Thyroid gland (tissue), 4 donors: ENCODE results near the gene ARHGAP15. TPM values are rescaled to one million over a fixed set of nuclear protein-coding genes. Genes with fewer than 3 reads are reported as not detected.
"Not testable (repeated sequence)": the region's sequence is repeated elsewhere in the genome, so short reads cannot be mapped to it uniquely, and the experiment has no call there.

Source experiments
- DNase-seq, 2 donors: peaks; one replicate each; pipeline ENCODE4 v3.0.0-alpha.2; 2019
- H3K27ac ChIP-seq, 3 donors: fragments of 200-600 bp; sonication (generic); 1 replicate in 2 of 3; 2 replicates in 1 of 3; pipeline ENCODE4 v1.5.1; 2016 to 2019; ENCODE audit warnings: mild to moderate bottlenecking in 1 of 3, moderate library complexity in 1 of 3
- H3K27me3 ChIP-seq: fragments of 200-600 bp; sonication (generic); one replicate; pipeline ENCODE4 v1.5.1; 2019
- H3K36me3 ChIP-seq, 2 donors: fragments of 200-600 bp; sonication (generic); one replicate each; pipeline ENCODE4 v1.5.1; 2016 to 2019
- H3K4me1 ChIP-seq, 2 donors: fragments of 200-600 bp; sonication (generic); one replicate each; pipeline ENCODE4 v1.5.1; 2017 to 2019
- H3K4me3 ChIP-seq, 3 donors: fragments of 200-600 bp; sonication (generic); replicated peaks in 1 of 3; 1 replicate in 2 of 3; 2 replicates in 1 of 3; pipeline ENCODE4 v1.5.1; 2016; ENCODE audit warnings: mild to moderate bottlenecking in 1 of 3
- H3K9me3 ChIP-seq: fragments of 200-600 bp; sonication (generic); one replicate; pipeline ENCODE4 v1.5.1; 2017
- POLR2A ChIP-seq, 2 donors: fragments of 450-650 bp; IDR thresholded peaks; one replicate each; pipeline ENCODE4 v1.6.1; 2017; ENCODE audit warnings: antibody characterized with exemption in 2 of 2, mild to moderate bottlenecking in 2 of 2, moderate library complexity in 1 of 2
- WGBS, 2 donors: methylation state at CpG; one replicate each; pipeline ENCODE4 v1.1.5; 2017; 5-methylcytosine and 5-hydroxymethylcytosine counted together
- intact Hi-C: fragments of 100-400 bp; cut with DNase I; formaldehyde crosslinking; loops from one replicate; pipeline ENCODE4 v1.15.1; 2023
- total RNA-seq, 4 donors: library from RNA; depleted of rRNA; stranded (reverse); fragments of >200 nt; gene quantifications; one replicate each; pipeline ENCODE4 v1.2.3, GENCODE V29; 2016
- TF ChIP-seq, protein P1 (sequence below), 6 experiments: fragments of 200-600 bp in 3 of 6; fragments of 450-650 bp in 3 of 6; sonication (generic) in 3 of 6; IDR thresholded peaks; one replicate each; pipeline ENCODE4 v1.5.1; 2016 to 2019; ENCODE audit warnings: antibody characterized with exemption in 6 of 6, mild to moderate bottlenecking in 2 of 6, inconsistent platforms in 1 of 6, moderate library complexity in 1 of 6

ARHGAP15 gene
- total RNA-seq, 4 donors from 2014 or later: 9.8 to 24.4 (median 11.9) TPM

DNA sequence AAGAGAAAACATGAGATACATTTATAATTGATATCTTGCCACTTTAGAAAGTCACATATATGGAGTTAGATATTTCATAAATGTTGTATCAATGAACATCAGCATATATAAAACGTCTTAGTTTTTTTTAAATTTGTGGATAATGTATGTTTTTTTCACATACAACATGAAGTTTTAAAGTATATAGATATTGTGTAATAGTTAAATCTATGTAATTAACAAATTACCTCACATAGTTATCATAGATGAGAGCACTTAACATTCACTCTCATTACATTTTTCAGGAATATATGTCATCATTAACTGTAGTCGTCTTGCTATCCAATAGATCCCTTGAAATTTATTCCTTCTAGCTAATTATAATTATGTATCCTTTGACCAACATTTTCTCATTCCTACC lies 406.6 kb downstream of the ARHGAP15 start:
- no peak overlapping the region for H3K27ac ChIP-seq
- intact Hi-C loops: no loop called here
- TF ChIP-seq POLR2A (IDR thresholded peaks at IDR 0.05): no peak
- TF ChIP-seq, protein P1, sequence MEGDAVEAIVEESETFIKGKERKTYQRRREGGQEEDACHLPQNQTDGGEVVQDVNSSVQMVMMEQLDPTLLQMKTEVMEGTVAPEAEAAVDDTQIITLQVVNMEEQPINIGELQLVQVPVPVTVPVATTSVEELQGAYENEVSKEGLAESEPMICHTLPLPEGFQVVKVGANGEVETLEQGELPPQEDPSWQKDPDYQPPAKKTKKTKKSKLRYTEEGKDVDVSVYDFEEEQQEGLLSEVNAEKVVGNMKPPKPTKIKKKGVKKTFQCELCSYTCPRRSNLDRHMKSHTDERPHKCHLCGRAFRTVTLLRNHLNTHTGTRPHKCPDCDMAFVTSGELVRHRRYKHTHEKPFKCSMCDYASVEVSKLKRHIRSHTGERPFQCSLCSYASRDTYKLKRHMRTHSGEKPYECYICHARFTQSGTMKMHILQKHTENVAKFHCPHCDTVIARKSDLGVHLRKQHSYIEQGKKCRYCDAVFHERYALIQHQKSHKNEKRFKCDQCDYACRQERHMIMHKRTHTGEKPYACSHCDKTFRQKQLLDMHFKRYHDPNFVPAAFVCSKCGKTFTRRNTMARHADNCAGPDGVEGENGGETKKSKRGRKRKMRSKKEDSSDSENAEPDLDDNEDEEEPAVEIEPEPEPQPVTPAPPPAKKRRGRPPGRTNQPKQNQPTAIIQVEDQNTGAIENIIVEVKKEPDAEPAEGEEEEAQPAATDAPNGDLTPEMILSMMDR (IDR thresholded peaks at IDR 0.05): no peak
- 92 to 94% methylated on average over 2 of the region's 2 CpGs for WGBS, 2 donors
- H3K36me3 ChIP-seq: no peaks in the 10 kb centered on the region
- H3K27me3 ChIP-seq: no peaks in the 10 kb centered on the region
- DNase-seq: no peak
- H3K9me3 ChIP-seq: no peaks in the 10 kb centered on the region
- H3K4me3 ChIP-seq: no peak overlapping the region
- H3K4me1 ChIP-seq: no peaks in the 10 kb centered on the region

- DNase-seq, H3K9me3 ChIP-seq, H3K4me1 ChIP-seq, H3K27me3 ChIP-seq, H3K36me3 ChIP-seq, H3K27ac ChIP-seq, intact Hi-C loops, H3K4me3 ChIP-seq: not testable (repeated sequence)
- 97 to 98% methylated on average over 11 of the region's 11 CpGs for WGBS, 2 donors
Observed at GRCh38 chr2:143541899-143542298, 412.7 kb downstream of the ARHGAP15 start.

DNA sequence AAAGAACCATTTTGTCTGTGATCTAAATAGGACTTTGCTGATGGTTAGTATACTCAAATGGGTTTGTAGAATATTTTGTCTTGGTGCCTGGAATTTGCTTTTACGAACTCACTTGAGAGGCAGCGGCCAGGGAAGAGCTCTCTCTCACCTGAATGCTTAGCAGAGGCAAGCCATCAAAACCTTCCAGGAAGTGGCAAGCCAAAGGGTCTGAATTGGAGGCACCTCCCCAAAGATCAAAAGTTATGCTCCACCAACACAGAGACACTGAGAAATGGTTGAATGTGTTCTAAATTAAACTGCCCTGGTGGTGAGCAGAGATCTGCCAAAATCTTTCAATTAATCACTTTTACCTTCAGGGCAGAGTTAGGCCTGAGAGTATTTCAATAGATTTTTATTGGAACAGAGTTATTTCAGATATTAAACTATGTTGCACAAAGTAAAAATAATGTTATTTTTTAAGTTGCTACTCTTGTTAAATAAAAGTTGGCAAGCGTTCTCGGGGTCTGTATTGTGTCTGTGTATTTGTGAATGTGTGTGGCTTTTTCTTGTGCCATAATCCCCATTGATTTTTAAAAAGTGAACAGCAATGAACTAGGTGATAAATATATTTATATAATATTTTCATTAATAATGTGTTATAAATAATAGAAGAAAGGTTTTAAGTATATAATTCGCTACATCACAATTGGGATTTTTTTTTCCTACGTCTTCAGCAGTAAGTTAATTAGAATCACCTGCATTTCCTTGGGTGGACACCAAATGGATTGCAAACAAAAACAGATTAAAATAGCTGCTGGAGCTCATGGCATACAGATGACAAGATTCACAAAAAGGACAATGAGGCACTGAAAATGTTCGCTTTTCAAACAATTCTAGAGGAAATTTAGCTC lies 416.1 kb downstream of the ARHGAP15 start:
- intact Hi-C loops: no loop called here
- WGBS, 2 donors: 80 to 81% methylated on average over 7 of the region's 7 CpGs
- Histone ChIP-seq H3K9me3 (no peaks in the 10 kb centered on the region), H3K27ac (no peak overlapping the region), H3K36me3 (no peaks in the 10 kb centered on the region), H3K4me1 (no peaks in the 10 kb centered on the region), H3K27me3 (no peaks in the 10 kb centered on the region), H3K4me3 (no peak overlapping the region)
- TF ChIP-seq, protein P1 (IDR thresholded peaks at IDR 0.05): no peak
- TF ChIP-seq POLR2A (IDR thresholded peaks at IDR 0.05): no peak
- no peak for DNase-seq

DNA sequence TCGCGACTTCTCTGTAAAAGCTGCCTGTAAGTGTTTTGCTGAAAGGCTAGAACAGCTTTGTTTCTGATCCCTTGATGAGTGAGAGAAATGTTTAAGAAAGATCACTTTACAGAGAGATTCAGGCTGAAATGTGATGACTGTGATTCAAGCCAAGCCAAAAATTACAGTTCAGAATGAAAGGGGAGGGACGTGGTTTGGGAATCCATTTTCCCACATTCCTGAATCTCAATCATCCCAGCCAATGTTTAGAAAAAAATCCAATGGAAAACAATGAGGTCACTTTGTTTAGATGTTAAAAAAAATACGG lies 416.7 kb downstream of the ARHGAP15 start:
- Histone ChIP-seq H3K4me3 (no peak overlapping the region), H3K9me3 (no peaks in the 10 kb centered on the region), H3K27ac (no peak overlapping the region), H3K4me1 (no peaks in the 10 kb centered on the region), H3K36me3 (no peaks in the 10 kb centered on the region), H3K27me3 (no peaks in the 10 kb centered on the region)
- intact Hi-C loops: no loop called here
- TF ChIP-seq, protein P1 (IDR thresholded peaks at IDR 0.05): no peak
- no peak for TF ChIP-seq POLR2A (IDR thresholded peaks at IDR 0.05)
- 70 to 74% methylated on average over 4 of the region's 4 CpGs for WGBS, 2 donors
- no peak for DNase-seq

DNA sequence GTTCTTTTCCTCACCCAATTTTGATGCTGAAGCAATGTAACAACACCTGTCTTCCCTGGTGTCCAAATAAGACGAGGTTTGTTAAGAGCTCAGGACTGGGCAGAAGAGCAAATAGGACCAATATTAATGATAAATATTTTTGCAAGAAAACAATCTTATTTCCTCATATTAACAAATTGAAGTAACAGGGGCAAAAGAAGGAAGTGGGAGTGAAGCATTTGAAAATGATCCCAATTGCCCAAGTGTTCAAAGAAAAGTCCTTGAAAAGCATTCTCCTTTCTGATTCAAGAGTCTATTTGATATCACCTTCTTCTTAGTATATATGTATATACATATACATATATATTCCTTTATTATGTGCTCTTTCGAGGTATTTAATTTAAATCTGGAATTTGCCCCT lies 418.8 kb downstream of the ARHGAP15 start:
- no peaks in the 10 kb centered on the region for H3K4me1 ChIP-seq
- intact Hi-C loops: no loop called here
- DNase-seq: no peak
- H3K9me3 ChIP-seq: no peaks in the 10 kb centered on the region
- 45 to 77% methylated on average over 2 of the region's 2 CpGs for WGBS, 2 donors
- no peaks in the 10 kb centered on the region for H3K36me3 ChIP-seq
- no peak overlapping the region for H3K4me3 ChIP-seq
- H3K27me3 ChIP-seq: no peaks in the 10 kb centered on the region
- H3K27ac ChIP-seq: no peak overlapping the region
- no peak for TF ChIP-seq POLR2A (IDR thresholded peaks at IDR 0.05)
- TF ChIP-seq, protein P1 (IDR thresholded peaks at IDR 0.05): no peak
